ENCODE measurements around the gene COX7C.

Gene COX7C

GRCh38 chr5:86665984-86666760 lies 48.4 kb downstream of the COX7C start:
- DNase-seq = no peak

- no peak for DNase-seq
Observed at GRCh38 chr5:86666981-86667380, 49.2 kb downstream of the COX7C start.
